Tibial nerve (tissue), 4 donors: Measurements from ENCODE around the gene HEMK1.

Source experiments
- EP300 ChIP-seq, 2 donors: sonication (generic); formaldehyde crosslinking; IDR thresholded peaks; one replicate each; pipeline ENCODE4 v1.6.1; 2017; ENCODE audit warnings: antibody characterized with exemption in 2 of 2, mild to moderate bottlenecking in 1 of 2
- POLR2A ChIP-seq, 2 donors: fragments of 450-650 bp; IDR thresholded peaks; one replicate each; pipeline ENCODE4 v1.6.1; 2017; ENCODE audit warnings: antibody characterized with exemption in 2 of 2, mild to moderate bottlenecking in 2 of 2, moderate library complexity in 2 of 2
- TF ChIP-seq, protein P1 (sequence below), 5 experiments: fragments of 200-600 bp in 3 of 5; fragments of 450-650 bp in 2 of 5; sonication (generic) in 3 of 5; IDR thresholded peaks; one replicate each; pipeline ENCODE4 v1.5.1; 2016 to 2019; ENCODE audit warnings: antibody characterized with exemption in 5 of 5, mild to moderate bottlenecking in 3 of 5, moderate library complexity in 2 of 5

DNA sequence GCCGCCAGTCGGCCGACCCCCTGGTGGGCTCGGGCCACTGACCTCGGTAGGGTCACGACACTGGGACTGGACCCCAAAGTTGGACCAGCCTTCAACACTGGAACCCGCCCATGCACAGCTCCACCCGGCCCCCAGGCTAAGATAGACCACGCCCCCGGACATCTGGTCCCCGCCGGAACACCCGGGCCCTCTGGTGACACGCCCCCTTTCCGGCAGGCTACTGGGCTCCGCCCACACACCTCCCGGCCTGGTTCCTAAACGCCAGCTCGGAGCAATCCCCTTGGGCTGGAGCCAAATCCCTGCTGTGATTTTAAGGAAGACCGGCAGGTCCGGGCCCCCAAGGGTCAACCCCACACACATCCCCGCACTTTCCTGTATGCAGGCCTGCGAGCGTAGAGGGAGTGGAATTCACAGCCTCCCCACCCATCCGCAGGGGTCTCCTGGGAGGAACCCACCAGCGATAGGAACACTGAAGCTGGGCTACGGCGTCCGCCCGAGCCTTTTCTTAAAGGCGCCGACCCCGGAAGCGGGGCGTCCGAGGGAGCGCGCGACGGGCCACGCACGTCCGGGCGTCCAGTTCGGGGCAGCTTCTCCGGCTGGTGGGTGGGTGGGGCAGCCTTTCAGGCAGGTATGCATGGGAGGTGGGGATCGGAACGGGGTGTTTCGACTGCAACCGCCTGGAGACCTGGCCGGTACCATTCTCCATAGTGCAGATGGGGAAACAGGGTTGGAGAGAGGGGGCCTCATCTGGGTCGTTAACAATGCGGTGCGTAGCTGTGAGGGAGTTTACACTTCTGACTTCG is at the start of gene HEMK1:
- TF ChIP-seq, protein P1, sequence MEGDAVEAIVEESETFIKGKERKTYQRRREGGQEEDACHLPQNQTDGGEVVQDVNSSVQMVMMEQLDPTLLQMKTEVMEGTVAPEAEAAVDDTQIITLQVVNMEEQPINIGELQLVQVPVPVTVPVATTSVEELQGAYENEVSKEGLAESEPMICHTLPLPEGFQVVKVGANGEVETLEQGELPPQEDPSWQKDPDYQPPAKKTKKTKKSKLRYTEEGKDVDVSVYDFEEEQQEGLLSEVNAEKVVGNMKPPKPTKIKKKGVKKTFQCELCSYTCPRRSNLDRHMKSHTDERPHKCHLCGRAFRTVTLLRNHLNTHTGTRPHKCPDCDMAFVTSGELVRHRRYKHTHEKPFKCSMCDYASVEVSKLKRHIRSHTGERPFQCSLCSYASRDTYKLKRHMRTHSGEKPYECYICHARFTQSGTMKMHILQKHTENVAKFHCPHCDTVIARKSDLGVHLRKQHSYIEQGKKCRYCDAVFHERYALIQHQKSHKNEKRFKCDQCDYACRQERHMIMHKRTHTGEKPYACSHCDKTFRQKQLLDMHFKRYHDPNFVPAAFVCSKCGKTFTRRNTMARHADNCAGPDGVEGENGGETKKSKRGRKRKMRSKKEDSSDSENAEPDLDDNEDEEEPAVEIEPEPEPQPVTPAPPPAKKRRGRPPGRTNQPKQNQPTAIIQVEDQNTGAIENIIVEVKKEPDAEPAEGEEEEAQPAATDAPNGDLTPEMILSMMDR (IDR thresholded peaks at IDR 0.05): peak in 2 of 5 experiments; percentile 22 to 52
- TF ChIP-seq EP300 (IDR thresholded peaks at IDR 0.05): peak; percentile 91 to 94
- TF ChIP-seq POLR2A (IDR thresholded peaks at IDR 0.05): peak; percentile 57 to 60
